ENCODE measurements around the gene IL21.
"Not testable (repeated sequence)": the region's sequence is repeated elsewhere in the genome, so short reads cannot be mapped to it uniquely, and the experiment has no call there.

The IL21 gene

DNA sequence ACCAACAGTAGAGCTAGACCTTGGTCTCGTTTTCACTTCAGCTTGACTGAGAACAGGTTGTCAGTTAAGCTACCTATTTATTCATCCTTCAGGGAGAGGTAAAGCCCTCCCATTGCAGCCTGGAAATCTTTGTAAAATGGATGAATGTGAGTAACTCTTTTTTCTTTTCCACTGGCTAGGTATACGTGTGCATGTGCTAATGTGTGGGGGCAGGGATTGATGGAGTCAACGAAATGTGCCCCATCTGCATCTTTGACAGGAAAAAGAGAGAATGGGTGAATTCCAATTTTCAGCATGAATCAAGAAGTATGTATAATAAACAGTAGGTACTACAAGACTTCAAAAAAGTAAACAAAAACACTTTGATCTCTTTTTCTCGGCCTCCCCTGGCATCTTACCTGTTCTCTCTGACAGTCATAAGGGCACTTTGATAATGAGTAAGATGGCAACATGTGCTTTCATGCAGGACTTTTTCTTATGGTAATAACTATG, at the start of gene IL21:
TSS of gene IL21 (minus strand) at position 51 of the 492 bp plus-strand sequence. CDS start 55 bp downstream, outside the sequence.
- no peak for DNase-seq (ENCODE audit: low spot score)

DNA sequence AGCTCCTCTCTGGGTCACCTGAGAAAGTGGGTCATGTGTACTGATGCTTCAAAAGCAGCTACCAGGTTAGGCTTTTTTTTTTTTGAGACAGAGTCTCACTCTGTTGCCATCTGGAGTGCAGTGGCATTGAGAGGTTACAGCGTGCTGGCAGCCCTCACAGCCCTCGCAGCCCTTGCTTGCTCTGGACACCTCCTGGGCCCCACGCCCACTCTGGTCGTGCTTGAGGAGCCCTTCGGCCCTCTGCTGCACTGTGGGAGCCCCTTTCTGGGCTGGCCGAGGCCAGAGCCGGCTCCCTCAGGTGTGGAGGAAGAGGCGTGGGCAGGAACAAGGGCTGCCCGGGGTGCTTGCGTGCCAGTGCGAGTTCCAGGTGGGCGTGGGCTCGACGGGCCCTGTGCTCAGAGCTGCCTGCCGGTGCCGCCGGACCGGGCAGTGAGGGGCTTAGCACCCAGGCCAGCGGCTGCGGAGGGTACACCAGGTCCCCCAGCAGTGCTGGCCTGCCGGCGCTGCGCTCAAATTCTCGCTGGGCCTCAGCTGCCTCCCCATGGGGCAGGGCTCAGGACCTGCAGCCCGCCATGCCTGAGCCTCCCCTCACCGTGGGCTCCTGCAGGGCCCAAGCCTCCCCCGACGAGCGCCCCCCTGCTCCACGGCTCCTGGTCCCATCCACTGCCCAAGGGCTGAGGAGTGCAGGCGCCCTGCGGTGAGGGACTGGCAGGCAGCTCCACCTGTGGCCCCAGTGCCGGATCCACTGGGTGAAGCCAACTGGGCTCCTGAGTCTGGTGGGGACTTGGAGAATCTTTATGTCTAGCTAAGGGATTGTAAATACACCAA, 49.3 kb upstream of the IL21 start:
- no peak for DNase-seq (ENCODE audit: low spot score)

DNA sequence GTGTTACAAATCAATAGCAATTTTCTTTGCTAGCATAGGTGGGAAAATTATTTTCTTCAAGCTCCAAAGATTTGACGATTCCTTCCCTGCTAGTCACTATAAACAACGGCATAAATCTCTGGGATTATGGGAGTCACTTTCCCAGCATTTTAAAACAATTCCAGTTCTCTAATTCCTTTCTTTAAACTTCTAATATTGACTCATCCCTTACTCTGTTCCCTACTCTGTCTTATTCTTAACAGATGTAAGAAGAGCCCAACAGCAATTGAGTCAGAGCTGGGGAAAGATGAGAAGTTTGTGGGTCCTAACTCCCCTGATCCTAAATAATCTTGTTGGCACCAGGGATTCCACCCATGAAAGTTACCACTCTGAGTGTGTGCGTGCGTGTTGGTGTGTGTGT, 47.4 kb upstream of the IL21 start:
- no peak for DNase-seq (ENCODE audit: low spot score)

DNA sequence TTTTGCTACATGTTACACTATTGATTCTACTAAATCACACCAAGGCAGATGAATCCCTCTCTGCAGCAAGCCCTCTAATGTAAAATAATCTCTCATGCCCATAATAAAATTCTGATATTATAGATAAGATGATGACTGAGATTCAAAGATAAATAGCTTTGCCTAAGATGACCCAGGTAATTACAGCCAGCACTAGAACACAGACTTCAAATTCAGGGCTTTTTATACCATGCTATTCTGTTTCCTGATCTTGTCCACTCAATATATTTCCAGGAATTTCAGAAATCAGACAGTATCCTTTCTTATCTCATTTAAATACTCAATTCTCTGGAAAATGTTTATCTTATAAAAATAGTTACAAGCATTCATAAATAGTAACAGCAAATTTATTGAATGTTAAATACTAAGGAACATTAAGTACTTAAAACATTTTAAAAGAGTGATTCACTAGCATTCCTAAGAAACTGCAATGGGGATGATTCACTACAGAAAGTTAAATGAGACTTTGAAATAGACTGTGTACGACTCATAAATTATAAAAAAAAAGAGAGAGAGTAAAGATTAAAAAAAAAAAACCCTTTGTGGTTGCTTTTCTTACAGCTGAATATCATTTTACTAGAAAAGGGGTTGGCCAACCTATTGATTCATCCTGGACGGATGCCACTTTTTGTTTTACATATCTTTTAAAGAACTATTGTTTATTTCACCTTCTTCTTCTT, 45.8 kb upstream of the IL21 start:
- no peak for DNase-seq (ENCODE audit: low spot score)

DNA sequence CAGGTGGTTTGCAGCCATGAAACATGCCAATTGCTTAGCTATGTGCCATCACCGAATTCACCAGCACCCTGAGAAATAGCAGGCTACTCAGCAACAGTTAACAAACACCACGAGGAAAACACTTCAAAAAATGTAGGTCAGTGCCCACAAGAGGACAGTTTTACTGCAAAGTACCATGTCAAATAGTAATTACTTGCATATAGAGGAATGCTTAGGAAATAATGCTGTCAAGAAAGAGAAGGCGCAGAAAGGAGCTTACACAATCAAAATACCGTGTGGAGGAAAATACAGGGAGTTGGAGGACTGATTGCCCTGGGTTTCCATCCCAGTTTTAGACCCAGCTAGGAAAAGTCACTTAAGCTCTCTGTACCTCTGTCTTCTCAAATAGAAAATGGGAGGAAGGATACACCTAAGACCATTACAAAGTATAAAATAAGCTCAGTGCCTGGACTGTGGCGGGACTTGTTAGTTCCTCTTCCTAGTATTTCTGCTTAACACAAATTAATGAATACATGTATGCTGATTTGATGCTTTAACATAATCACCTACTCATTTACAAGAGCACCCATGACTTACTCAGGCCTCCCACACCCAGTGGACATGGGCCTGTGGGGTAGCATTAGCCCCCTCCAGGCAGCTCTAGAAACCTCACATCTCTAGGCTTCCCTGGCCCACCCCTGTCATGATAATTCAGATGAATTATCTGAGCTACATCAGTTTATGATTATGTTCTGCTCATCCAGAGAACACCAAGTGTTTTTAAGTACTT, 44.5 kb upstream of the IL21 start:
- DNase-seq (ENCODE audit: low spot score): no peak

DNA sequence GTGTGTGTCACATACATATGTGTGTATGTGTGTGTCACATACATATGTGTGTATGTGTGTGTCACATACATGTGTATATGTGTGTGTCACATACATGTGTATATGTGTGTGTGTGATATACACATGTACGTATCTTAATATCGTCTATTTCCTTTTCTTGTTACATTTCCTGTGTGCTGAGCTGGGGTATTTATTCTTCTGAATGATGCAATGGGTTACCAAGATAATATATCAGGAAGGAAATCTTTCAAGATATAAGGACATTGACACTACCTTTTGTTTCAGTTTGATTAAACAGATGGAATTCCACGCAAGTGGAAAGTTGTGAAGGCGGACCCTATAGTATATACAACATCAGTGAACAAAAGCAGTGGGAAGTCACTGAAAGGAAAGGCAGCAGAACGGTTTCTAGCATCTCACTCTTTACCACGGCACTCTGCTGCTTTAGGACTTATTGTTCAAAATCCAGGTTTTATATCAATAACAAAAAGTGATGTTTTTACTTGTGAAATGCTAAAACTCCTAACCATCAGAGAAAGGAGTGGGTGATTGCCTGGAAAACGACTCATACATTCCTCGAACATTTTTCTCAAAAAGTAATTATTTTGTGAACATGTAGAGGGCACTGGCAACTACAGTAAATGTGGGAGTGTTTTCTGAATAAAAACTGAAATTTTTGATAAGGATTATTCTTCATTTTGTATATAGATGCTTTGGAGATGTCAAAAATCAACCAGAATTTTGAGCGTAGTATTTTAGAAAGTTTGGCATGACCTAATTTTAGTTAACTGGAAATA, 43.1 kb upstream of the IL21 start:
- DNase-seq (ENCODE audit: low spot score): no peak

DNA sequence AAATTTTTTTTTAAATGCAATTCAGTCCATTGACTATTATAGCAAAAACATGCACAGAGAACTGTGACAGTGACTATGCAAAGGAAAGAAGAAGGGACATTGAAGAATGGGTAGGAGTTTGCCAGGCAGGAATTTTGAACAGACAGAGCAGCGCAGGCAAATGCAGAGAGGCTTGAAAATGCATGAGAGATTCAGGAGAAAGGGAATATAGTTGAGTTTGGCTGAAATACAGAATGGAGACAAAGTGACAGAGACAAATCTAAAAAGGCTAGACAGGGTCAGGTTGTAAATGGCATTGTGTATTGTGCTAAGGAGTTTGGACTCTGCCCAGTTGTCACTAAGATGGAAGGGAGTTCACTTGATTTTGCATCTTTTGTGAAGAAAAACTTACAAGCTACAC, 42.4 kb upstream of the IL21 start:
- no peak for DNase-seq (ENCODE audit: low spot score)

DNA sequence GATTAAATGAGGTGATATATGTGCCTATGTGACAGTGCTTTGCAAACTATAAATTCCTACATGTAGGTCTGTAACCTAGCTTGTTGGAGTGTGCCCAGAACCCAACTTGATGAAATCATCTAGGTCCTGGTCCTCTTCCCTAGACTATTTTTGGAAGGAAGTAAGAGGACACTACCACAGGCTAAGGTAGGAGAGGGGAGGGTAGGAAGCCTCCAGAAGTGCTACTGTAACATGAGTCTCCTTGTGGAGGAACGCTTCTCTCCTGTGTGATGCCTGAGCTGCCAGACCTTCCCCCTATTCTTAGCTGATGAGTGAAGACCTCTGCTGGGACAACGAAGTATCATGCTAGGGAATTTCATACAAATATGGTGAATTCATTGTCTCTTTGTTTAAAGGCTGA, 41.8 kb upstream of the IL21 start:
- no peak for DNase-seq (ENCODE audit: low spot score)

DNA sequence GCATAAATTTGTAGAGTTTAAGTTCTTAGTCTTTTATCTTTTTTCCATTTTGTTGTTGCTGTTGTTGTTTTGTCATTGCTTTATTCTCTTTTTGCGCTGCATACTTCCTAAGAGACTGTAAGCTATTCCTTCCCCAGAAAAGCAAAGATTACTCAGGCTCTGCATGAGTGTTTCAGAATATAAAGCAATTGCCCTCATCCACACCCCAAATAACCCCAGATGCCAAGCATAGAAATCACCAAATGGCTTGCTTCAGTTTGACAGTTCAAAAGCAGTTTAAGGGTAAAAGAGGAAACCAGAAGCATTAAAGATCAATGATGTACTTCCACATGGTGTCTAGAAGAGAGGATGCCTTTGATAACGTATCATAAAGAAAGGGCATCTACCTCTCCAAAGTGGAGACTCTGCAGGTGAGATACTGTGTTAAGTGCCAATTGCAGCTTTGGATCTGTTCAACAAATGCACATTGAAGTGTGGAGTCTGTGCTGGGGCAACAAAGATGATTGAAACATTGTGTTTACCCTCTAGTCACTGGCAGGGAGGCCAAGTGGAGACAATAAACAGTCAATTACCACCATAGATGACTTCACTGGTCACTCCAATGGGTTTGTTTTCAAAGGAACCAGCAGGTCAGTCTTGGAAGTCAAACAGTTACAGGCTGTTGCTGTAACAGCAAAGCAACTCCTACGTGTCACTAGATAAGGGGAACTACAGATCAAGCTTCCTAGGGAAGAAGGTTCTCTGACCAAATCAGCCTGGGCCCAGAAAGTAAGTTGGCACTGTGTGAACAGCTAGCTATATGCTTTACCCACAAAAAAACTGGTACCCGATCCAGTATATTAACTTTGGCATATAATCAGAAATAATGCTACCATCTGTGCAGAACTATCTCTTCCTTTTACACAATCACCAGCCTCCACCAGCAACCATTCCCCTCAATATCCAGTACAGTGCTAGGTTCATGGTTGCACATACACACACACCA, 40.6 kb upstream of the IL21 start:
- no peak for DNase-seq (ENCODE audit: low spot score)

DNA sequence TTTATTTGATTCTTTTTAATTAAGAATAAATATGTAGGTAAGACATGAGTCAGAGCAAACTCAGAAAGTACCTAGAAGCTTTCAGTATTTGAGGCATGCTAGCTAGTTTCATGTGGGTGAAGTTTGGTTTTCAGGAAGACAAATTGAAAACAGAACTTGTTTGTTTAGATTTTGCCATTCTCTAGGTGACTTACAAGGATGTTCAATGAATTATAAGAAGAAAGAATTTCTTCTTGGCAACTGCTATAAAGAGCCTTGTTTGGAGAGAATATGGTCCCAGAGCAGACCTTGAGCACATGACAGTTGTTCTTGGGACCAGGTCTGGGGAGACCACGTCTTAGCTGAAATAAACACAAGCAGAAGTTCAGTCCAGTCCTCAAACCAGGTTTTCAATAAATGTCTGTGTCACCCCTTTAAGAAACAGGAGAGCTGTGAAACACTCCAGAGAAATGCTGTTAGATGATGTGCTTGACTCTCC, 38.0 kb upstream of the IL21 start:
- DNase-seq (ENCODE audit: low spot score): no peak

DNA sequence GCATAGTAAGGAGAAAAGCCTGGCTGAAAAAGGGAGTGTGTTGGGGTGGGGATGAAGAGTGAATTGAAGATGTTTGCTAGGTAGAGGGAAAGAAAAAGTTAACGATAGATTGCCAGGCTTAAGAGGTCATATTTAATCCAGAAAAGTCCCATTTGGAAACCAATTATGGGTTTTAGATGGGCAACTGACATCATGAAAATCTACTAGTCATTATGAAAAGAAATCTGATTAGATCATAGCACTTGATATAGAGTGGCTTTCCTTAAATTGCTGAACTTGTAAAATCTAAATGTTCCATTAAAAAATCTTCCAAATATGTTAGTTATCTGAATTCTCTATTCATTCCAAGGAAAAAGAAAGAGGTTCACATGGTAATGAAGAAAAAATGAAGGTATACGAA, 37.5 kb upstream of the IL21 start:
- DNase-seq (ENCODE audit: low spot score): no peak

DNA sequence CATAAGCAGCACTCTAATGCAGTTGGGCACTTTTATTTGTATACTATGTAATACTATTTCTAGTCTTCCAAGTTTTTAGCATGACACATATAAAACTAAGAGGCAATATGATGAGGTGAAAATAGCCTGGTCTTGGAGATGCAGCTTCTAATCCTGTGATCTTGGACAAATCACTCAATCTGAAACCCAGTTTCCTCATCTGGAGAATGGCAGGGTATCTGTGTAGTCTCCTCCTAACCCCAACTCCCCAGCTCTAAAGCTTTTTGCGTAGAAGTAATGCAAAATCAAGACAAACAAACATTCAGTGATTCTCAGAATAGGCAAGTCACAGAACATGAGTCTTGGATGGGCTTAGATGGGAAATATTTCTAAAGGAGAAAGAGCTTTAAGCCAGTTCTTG, 36.7 kb upstream of the IL21 start:
- DNase-seq (ENCODE audit: low spot score): no peak

DNA sequence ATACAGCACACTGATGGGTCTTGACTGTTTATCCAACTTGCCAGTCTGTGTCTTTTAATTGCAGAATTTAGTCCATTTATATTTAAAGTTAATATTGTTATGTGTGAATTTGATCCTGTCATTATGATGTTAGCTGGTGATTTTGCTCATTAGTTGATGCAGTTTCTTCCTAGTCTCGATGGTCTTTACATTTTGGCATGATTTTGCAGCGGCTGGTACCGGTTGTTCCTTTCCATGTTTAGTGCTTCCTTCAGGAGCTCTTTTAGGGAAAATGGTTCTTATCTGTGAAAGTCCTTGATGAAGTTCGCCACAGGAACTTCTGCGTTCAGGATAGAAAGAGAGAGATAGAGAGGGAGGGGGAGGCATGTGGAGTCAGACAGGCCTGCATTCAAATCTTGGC, 35.7 kb upstream of the IL21 start:
- not testable (repeated sequence) for DNase-seq (ENCODE audit: low spot score)

DNA sequence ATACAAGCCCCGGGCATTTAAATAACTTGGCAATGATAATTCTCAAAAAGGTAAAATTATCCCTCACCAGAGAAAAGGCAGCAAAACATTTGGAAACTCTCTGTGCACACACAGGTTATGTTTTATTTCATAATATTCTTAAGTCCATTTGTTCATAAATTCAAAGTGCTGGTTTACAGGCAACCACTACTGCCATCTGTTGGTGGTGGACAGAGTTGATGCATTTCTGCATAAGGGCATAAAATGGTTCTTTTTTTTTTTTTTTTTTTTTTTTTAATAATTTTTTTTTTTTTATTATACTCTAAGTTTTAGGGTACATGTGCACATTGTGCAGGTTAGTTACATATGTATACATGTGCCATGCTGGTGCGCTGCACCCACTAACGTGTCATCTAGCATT, 31.5 kb upstream of the IL21 start:
- DNase-seq (ENCODE audit: low spot score): no peak

DNA sequence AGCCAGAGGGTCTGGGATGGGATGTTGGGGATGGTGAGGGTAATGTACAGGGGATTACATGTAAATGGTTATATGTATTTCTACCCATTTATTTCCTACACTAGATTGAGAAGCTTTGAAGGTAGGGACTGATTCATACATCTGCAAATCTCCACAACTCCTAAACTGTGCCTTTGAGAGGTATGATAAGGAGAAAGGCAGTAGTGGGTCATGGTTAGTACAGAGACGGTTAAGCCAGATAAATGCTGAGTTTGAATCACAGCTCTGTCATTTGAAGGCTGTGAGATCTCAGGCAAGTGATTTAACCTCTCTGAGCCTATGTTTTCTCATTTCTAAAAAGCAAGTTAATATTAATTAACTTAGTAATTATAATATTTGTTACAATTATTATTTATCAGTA, 29.3 kb upstream of the IL21 start:
- DNase-seq (ENCODE audit: low spot score): no peak

DNA sequence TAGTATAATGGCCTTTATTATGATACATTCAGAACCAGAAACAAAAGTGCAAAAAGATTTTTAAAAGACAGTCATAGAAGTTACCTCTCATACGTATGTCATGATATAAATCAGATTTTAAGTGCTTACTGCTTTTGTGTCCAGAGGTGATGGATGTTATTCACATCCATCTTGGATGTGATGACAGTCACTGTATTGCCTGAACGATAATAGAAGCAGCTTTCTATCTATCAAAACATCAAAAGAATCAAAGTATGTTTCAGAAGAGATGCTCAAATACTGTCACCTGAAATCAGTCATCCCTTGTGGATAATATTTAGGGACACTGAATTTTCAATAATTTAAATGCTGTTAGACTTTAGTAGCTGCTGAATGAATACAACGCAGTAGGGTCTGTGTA, 26.8 kb upstream of the IL21 start:
- DNase-seq (ENCODE audit: low spot score): no peak

DNA sequence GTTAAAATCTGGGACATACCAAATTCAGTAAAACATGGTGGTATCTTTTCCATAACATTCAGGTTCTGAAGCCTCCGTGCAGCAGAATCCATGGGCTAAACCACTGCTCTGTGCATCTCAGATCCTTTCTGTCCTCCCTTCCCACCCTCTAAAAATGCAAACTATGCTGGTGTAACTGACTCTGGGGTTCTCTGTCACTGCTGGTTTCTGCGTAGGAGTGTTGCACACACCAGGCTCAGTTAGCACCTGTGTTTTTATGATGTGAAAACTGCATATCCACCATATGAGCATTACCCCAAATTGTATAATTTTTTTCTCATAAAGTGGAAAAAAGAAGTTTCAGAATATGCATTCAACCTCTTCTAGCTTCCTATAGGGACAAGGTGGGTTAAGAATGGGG, 22.4 kb upstream of the IL21 start:
- no peak for DNase-seq (ENCODE audit: low spot score)

DNA sequence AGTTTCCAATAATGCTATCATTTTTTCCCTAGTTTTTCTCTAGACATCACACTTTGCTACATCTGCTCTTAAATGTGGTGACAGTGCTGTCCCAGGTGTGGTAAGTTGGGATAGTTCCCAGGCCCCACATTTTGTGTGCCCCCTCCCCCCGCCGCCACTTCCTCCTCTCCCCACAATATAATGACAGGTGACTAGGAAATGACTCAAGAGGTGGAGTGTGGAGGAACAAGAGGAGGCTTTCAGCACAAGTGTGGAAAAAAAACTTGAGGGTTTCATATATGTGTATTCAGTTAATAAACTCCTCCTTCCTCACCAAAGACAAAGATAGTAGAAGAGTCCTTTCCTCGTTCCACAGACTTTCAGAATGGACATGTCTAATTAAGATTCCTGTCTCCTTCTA, 18.3 kb upstream of the IL21 start:
- DNase-seq (ENCODE audit: low spot score): no peak

DNA sequence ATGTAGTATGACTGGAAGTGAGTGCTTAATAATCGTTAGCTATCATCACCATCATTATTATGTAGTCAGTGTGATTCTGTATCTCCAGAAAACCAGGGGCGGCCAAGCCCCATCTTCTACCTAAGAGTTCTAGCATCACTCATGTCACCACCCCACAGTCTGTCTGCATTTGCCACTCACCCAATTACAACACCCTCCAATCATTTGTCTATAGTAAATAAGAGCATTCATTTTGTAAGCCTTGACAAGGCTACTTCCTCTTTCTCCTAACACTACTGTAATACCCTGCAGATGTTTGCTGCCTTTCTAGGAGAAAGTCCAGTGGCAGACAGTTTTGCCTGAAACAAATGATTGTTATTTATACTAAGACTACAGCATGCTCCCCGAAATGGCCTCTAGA, 15.8 kb upstream of the IL21 start:
- DNase-seq (ENCODE audit: low spot score): no peak

DNA sequence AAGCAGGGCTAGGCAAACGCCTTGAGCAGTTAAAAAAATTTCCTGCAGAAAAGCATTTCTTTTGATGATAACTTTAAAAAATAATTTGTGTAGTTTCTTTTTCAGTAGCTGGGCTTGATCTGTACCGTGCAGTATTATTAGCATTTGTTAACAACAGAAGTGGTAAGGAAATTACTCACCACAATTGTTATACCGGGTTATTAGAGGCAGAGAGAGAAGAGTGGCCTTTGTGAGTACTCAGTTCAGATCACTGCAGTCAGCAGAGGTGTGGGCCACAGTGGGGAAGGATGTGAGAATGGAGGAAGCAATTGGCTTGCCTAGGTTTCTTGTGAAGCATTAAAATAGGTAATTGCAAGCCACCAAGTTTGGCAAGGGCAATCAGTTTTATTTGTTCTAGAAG, 14.3 kb upstream of the IL21 start:
- DNase-seq (ENCODE audit: low spot score): no peak

DNA sequence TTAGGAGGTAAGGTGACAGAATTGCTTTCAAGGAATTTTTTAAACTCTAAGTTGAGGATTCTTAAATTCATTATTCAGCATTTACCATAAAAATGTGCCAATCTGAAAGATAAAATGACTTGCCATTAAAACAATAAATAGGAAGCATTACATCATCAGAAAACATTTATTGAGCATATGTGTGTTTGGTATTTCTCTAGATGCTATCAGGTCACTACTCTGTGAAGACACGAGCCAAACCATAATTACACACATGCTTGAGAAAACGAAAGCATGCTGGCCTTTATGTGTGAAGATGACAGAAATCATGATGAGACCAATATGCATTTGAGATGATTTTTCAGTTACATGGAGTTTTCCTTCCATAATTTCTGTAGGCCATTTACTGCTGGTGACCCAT, 12.3 kb upstream of the IL21 start:
- DNase-seq (ENCODE audit: low spot score): no peak
